Measurements from ENCODE around the gene TTC23.

TTC23 gene

DNA sequence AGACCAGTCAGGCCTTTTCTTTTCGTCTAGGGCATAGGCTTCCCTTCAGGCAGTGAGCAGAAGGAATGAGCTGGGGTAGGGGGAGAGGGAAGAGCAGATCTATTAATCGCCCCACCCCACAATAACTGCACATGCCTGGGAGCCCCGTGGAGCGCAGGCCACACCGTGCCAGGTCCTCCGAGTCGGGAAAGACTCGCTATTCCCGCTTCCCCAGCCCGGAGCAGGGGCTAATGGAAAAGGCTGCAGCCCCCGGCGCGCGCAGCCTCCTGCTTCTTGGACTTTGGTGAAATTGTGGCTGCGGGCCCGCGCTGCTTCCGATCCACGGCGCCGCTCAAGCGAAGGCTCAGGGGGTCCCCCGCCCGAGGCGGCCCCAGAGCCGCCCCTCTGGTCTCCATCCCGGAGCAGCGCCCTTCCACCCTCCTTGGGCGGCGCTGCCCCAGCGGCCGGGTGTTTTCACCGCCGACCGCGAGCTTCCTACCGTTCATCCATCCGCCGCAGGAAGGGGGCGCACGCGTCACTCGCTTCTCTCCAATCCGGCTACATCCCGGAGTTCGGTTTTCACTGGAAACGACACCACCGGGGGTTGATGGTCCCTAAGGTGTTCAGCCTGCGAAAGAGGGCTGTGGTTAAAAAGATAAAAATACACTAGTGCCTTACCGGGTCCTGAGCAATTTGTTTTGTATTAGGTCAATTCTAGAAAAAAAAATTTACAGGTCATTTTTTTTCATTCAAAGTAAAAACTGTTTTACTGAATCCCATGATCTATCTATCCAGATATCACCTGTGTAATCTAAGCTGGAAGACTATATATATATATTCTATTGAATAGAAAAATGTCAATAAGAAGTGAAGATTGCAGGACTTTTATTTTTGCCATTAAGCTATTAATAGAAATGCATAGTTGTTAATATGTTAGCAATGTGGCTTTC is 148.9 kb downstream of the TTC23 start:
- H3K9ac ChIP-seq (ENCODE audit: low read depth in 1 of 2, low read length in 2 of 2), result no peak overlapping the region
- H3K9me3 ChIP-seq (ENCODE audit: control insufficient read depth in 1 of 2, low read length in 2 of 2), result no peaks in the 10 kb centered on the region
- H3K36me3 ChIP-seq (ENCODE audit: control insufficient read depth in 1 of 2, insufficient read depth in 2 of 2, low read length in 2 of 2), result no peaks in the 10 kb centered on the region
- peaks cover 19 to 28% of the 10 kb centered on the region in 2 donors for H3K27me3 ChIP-seq (ENCODE audit: control insufficient read depth in 1 of 2, insufficient read depth in 2 of 2, low read length in 2 of 2)
- H3K27ac ChIP-seq (ENCODE audit: low read depth, low read length), result no peak overlapping the region
- no peaks in the 10 kb centered on the region for H3K4me1 ChIP-seq (ENCODE audit: control insufficient read depth in 1 of 2, insufficient read depth in 2 of 2, low read length in 2 of 2)
- H3K4me3 ChIP-seq (ENCODE audit: low read depth in 1 of 2, low read length in 2 of 2), result peak overlapping the region; percentile 3 to 5

DNA sequence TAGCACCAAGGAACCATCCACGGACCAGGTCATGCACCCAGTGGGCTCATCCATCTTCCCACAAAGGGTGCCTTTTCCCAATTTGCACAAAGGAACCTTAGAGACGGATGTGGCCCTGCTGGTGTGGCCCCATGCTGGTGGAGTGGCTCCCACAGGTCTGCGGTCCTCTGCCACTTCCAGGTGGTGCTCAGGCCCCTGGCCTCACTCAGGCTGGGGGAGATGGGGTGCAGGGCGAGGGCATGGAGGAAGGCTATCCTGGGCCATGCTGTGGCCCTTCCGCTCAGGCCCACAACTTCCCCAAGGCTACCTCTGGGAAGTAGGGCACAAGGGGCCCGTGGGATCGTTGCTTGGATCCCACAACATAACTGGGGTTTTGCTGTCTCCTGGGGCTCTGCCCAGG is 149.7 kb downstream of the TTC23 start:
- no peak overlapping the region for H3K4me3 ChIP-seq (ENCODE audit: low read depth in 1 of 2, low read length in 2 of 2)
- no peaks in the 10 kb centered on the region for H3K4me1 ChIP-seq (ENCODE audit: control insufficient read depth in 1 of 2, insufficient read depth in 2 of 2, low read length in 2 of 2)

DNA sequence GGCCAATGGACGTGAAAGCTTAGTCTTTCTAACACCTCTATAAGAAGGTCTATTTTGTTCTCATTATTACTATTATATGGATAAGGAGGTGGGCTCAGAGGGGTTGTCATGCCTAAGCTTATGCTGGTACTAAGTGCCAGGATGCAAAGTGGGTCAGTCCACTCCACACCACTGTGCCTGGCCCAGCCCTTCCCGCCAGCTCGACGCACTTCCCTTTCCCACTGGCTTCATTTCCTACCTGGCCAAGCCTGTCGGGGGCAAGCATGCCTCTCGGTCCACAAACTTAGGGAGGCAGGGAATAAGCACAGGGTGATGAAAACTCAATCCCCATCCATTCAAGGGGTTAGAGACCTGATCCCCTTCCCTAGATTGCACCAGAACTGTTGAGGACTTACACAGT is 150.4 kb downstream of the TTC23 start:
- no peak overlapping the region for H3K9ac ChIP-seq (ENCODE audit: low read depth in 1 of 2, low read length in 2 of 2)
- no peak overlapping the region for H3K4me3 ChIP-seq (ENCODE audit: low read depth in 1 of 2, low read length in 2 of 2)
- H3K27ac ChIP-seq (ENCODE audit: low read depth, low read length), result no peak overlapping the region
- H3K9me3 ChIP-seq (ENCODE audit: control insufficient read depth in 1 of 2, low read length in 2 of 2), result no peaks in the 10 kb centered on the region
- H3K4me1 ChIP-seq (ENCODE audit: control insufficient read depth in 1 of 2, insufficient read depth in 2 of 2, low read length in 2 of 2), result no peaks in the 10 kb centered on the region
- no peaks in the 10 kb centered on the region for H3K36me3 ChIP-seq (ENCODE audit: control insufficient read depth in 1 of 2, insufficient read depth in 2 of 2, low read length in 2 of 2)
- H3K27me3 ChIP-seq (ENCODE audit: control insufficient read depth in 1 of 2, insufficient read depth in 2 of 2, low read length in 2 of 2), result peaks cover 19 to 28% of the 10 kb centered on the region in 2 donors

More for the DNA sequence above, 149.7 kb downstream of the TTC23 start:
- H3K36me3 ChIP-seq (ENCODE audit: control insufficient read depth in 1 of 2, insufficient read depth in 2 of 2, low read length in 2 of 2), result no peaks in the 10 kb centered on the region
- H3K27ac ChIP-seq (ENCODE audit: low read depth, low read length), result no peak overlapping the region
- no peak overlapping the region for H3K9ac ChIP-seq (ENCODE audit: low read depth in 1 of 2, low read length in 2 of 2)
- H3K9me3 ChIP-seq (ENCODE audit: control insufficient read depth in 1 of 2, low read length in 2 of 2), result no peaks in the 10 kb centered on the region
- peaks cover 19 to 28% of the 10 kb centered on the region in 2 donors for H3K27me3 ChIP-seq (ENCODE audit: control insufficient read depth in 1 of 2, insufficient read depth in 2 of 2, low read length in 2 of 2)

DNA sequence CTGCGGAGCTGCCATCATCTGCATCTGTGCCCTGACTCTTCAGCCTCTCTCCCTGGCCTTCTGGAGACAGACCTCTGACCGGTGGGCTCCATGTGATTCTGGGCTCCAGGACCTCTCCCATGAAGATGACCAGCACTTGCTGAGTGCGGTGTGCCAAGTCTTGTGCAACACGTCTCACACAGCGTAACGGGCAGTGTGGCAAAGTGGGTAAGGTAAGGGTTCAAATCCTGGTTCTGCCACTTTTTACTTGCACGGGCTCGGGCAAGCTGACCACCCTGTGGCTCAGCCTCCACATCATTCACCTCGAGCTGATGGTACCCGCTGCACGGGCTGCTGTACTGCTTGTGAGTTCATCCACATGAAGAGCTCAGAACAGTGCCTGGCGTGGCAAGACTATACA is 151.0 kb downstream of the TTC23 start:
- no peak overlapping the region for H3K4me3 ChIP-seq (ENCODE audit: low read depth in 1 of 2, low read length in 2 of 2)
- H3K9me3 ChIP-seq (ENCODE audit: control insufficient read depth in 1 of 2, low read length in 2 of 2), result no peaks in the 10 kb centered on the region
- peaks cover 19 to 26% of the 10 kb centered on the region in 2 donors for H3K27me3 ChIP-seq (ENCODE audit: control insufficient read depth in 1 of 2, insufficient read depth in 2 of 2, low read length in 2 of 2)
- no peaks in the 10 kb centered on the region for H3K36me3 ChIP-seq (ENCODE audit: control insufficient read depth in 1 of 2, insufficient read depth in 2 of 2, low read length in 2 of 2)
- H3K9ac ChIP-seq (ENCODE audit: low read depth in 1 of 2, low read length in 2 of 2), result no peak overlapping the region
- no peak overlapping the region for H3K27ac ChIP-seq (ENCODE audit: low read depth, low read length)
- no peaks in the 10 kb centered on the region for H3K4me1 ChIP-seq (ENCODE audit: control insufficient read depth in 1 of 2, insufficient read depth in 2 of 2, low read length in 2 of 2)

DNA sequence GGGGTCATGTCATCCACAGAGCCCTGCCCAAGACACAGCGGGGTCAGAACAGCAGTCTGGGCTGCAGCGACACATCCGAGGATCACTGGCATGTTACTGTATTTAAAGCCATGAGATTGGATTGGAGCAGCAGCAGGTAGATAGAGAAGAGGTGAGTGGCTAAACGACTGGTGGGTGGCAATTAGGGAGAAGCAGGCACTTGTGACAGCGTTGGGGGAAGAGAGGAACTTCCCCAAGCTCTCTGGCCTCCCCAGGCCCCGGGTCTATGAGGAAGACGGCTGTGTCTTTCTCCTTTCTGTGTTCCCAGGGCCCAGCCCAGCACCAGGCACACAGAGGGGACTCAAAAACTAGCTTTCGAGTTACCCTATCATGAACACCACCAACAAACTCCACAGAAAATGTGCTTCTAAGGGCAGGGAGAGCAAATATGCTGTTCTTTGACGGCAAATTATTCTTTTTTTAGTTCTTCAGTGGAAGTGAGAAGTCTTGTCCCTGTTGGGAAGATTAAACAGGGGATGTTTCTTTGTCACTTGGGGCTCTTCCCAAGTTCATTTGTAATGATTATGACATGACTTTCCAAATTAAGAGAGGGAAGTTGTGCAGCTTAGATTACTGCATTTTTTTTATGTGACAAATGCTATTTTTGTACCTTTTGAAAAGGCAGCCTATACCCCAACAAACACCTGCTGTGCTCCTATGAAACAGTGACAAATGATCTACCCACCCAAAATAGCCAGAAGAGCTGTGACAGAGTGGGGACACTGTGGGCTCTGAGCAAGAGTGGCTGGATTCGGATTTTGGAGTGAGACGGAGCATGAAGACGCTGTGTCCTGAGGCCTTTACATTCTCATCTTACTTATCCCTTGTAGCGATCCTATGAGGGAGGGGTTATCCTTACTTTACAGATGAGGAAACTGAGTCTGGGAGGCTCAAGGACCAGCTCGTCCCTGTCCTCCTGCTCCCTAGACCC is 151.7 kb downstream of the TTC23 start:
- Histone ChIP-seq H3K4me1 (ENCODE audit: control insufficient read depth in 1 of 2, insufficient read depth in 2 of 2, low read length in 2 of 2) (no peaks in the 10 kb centered on the region), H3K27ac (ENCODE audit: low read depth, low read length) (no peak overlapping the region), H3K36me3 (ENCODE audit: control insufficient read depth in 1 of 2, insufficient read depth in 2 of 2, low read length in 2 of 2) (no peaks in the 10 kb centered on the region)

DNA sequence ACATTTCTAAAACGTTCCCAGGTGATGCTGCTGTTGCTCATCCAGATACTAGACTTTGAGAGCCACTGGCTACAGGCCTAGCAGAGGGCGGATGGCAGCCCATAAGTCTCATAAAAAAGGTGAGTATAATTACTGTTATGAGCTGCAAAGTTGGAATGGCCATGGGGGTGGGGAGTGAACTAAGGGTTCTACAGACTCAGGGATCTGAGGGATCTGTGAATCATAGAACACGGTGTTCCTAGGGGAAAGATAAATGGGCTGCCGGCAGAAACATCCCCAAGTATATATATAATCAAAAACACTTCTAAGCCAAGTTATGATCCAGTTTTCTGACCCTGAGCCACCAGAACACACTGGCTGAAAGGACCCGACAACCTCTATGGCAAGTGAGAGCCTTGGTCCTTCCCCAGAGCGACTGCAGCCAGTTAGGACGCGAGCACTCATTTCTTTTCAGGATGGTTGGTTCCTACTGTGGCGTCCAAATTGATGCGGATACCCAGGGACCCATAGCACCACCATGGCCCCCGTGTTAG is 152.4 kb downstream of the TTC23 start:
- no peak overlapping the region for H3K27ac ChIP-seq (ENCODE audit: low read depth, low read length)
- H3K36me3 ChIP-seq (ENCODE audit: control insufficient read depth in 1 of 2, insufficient read depth in 2 of 2, low read length in 2 of 2), result no peaks in the 10 kb centered on the region
- no peak overlapping the region for H3K9ac ChIP-seq (ENCODE audit: low read depth in 1 of 2, low read length in 2 of 2)
- no peak overlapping the region for H3K4me3 ChIP-seq (ENCODE audit: low read depth in 1 of 2, low read length in 2 of 2)
- H3K27me3 ChIP-seq (ENCODE audit: control insufficient read depth in 1 of 2, insufficient read depth in 2 of 2, low read length in 2 of 2), result peaks cover 15 to 17% of the 10 kb centered on the region in 2 donors
- H3K4me1 ChIP-seq (ENCODE audit: control insufficient read depth in 1 of 2, insufficient read depth in 2 of 2, low read length in 2 of 2), result no peaks in the 10 kb centered on the region
- no peaks in the 10 kb centered on the region for H3K9me3 ChIP-seq (ENCODE audit: control insufficient read depth in 1 of 2, low read length in 2 of 2)

More for the DNA sequence above, 151.7 kb downstream of the TTC23 start:
- Histone ChIP-seq H3K9me3 (ENCODE audit: control insufficient read depth in 1 of 2, low read length in 2 of 2) (no peaks in the 10 kb centered on the region), H3K4me3 (ENCODE audit: low read depth in 1 of 2, low read length in 2 of 2) (no peak overlapping the region), H3K27me3 (ENCODE audit: control insufficient read depth in 1 of 2, insufficient read depth in 2 of 2, low read length in 2 of 2) (peaks cover 19 to 22% of the 10 kb centered on the region in 2 donors), H3K9ac (ENCODE audit: low read depth in 1 of 2, low read length in 2 of 2) (no peak overlapping the region)

DNA sequence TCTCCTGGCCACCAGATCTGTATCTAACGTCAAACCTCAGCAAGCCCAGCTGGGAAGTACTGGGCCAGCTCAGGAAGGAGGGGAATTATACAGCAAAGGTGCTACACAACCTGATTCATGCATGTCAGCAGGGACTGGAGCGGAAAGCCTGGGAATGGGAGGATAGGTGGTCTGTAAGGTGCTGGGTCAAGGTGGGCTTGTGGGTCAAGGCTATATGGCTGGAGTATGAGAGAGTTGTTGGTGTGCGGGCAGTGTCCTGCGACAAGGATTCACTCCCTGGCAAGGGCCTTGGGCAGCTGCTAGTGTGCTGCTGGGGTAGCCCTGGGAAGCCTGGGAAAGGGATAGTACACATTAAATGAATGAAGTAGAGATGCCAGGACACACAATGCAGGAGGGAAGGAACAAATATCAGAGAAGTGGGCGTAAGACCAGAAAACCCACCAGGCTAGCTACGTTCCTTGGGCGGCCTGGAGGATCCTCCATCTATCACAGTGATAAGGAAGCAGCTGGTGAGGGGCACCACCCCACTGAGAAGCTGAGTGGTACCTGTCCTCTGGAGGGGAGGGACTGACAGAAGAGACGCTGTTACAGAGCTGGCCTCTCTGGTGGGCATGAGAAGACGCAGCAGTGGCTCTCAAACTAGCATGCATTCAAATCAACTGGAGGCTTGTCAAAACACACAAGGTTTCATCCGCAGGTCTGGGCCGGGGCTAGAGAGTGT is 153.0 kb downstream of the TTC23 start:
- Histone ChIP-seq H3K4me3 (ENCODE audit: low read depth in 1 of 2, low read length in 2 of 2) (no peak overlapping the region), H3K9me3 (ENCODE audit: control insufficient read depth in 1 of 2, low read length in 2 of 2) (no peaks in the 10 kb centered on the region), H3K36me3 (ENCODE audit: control insufficient read depth in 1 of 2, insufficient read depth in 2 of 2, low read length in 2 of 2) (no peaks in the 10 kb centered on the region), H3K4me1 (ENCODE audit: control insufficient read depth in 1 of 2, insufficient read depth in 2 of 2, low read length in 2 of 2) (no peaks in the 10 kb centered on the region), H3K27ac (ENCODE audit: low read depth, low read length) (no peak overlapping the region), H3K9ac (ENCODE audit: low read depth in 1 of 2, low read length in 2 of 2) (no peak overlapping the region), H3K27me3 (ENCODE audit: control insufficient read depth in 1 of 2, insufficient read depth in 2 of 2, low read length in 2 of 2) (peaks cover 15% of the 10 kb centered on the region in 2 donors)

DNA sequence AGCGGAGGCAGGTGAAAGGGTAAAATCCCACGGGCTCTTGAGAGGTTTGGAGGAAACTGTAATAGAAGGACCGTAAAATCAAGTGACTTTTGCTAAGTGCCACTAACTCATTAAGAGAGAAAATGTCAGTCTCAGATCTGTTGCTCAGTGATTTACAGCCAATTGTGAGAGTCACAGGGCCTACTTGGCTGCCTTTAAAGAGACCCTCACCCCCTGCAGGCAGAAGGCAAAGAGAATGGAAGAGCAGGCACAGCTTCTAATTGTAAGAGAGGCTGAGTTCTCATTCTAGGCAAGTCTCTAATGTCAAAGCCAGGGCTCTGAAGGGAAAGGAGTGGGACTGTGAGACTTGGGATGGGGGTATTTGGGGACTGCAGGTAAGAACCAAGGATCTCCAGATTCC is 153.8 kb downstream of the TTC23 start:
- peaks cover 15% of the 10 kb centered on the region in 2 donors for H3K27me3 ChIP-seq (ENCODE audit: control insufficient read depth in 1 of 2, insufficient read depth in 2 of 2, low read length in 2 of 2)
- H3K36me3 ChIP-seq (ENCODE audit: control insufficient read depth in 1 of 2, insufficient read depth in 2 of 2, low read length in 2 of 2), result no peaks in the 10 kb centered on the region
- no peaks in the 10 kb centered on the region for H3K9me3 ChIP-seq (ENCODE audit: control insufficient read depth in 1 of 2, low read length in 2 of 2)
- H3K27ac ChIP-seq (ENCODE audit: low read depth, low read length), result no peak overlapping the region
- H3K4me1 ChIP-seq (ENCODE audit: control insufficient read depth in 1 of 2, insufficient read depth in 2 of 2, low read length in 2 of 2), result no peaks in the 10 kb centered on the region
- H3K9ac ChIP-seq (ENCODE audit: low read depth in 1 of 2, low read length in 2 of 2), result no peak overlapping the region
- H3K4me3 ChIP-seq (ENCODE audit: low read depth in 1 of 2, low read length in 2 of 2), result no peak overlapping the region

DNA sequence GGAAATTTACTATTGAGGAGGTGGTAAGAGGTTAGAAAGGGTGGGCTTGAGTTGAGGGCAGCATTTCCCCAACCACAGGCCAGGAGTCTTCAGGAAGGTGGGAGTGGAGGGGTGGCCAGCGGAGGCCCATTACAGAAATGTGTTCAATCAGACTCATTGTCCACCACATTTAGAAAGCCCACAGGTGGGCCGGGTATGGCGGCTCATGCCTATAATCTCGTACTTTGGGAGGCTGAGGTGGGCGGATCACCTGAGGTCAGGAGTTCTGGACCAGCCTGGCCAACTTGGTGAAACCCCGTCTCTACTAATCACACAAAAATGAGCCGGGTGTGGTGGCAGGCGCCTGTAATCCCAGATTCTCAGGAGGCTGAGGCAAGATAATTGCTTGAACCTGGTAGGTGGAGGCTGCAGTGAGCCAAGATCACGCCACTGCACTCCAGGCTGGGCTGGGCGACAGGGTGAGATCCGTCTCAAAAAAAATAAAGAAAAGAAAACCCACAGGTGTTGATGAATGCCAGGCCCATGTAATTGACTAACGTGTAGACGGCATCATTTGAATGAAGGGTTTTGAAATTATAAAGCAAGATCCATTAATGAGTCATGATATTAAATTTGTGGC is 156.7 kb downstream of the TTC23 start:
- no peak overlapping the region for H3K27ac ChIP-seq (ENCODE audit: low read depth, low read length)
- H3K27me3 ChIP-seq (ENCODE audit: control insufficient read depth in 1 of 2, insufficient read depth in 2 of 2, low read length in 2 of 2), result peaks cover 0 to 4% of the 10 kb centered on the region in 2 donors
- no peak overlapping the region for H3K9ac ChIP-seq (ENCODE audit: low read depth in 1 of 2, low read length in 2 of 2)
- no peaks in the 10 kb centered on the region for H3K36me3 ChIP-seq (ENCODE audit: control insufficient read depth in 1 of 2, insufficient read depth in 2 of 2, low read length in 2 of 2)
- H3K9me3 ChIP-seq (ENCODE audit: control insufficient read depth in 1 of 2, low read length in 2 of 2), result no peaks in the 10 kb centered on the region
- no peaks in the 10 kb centered on the region for H3K4me1 ChIP-seq (ENCODE audit: control insufficient read depth in 1 of 2, insufficient read depth in 2 of 2, low read length in 2 of 2)
- H3K4me3 ChIP-seq (ENCODE audit: low read depth in 1 of 2, low read length in 2 of 2), result no peak overlapping the region
